ENCODE measurements around the gene RAD51B. TPM values are rescaled to one million over a fixed set of nuclear protein-coding genes. Genes with fewer than 3 reads are reported as not detected.
"Not testable (repeated sequence)": the region's sequence is repeated elsewhere in the genome, so short reads cannot be mapped to it uniquely, and the experiment has no call there.

Gene RAD51B
- total and polyA plus RNA-seq, 4 experiments from 2014 or later = 22.0 to 35.7 (median 31.4) TPM

DNA sequence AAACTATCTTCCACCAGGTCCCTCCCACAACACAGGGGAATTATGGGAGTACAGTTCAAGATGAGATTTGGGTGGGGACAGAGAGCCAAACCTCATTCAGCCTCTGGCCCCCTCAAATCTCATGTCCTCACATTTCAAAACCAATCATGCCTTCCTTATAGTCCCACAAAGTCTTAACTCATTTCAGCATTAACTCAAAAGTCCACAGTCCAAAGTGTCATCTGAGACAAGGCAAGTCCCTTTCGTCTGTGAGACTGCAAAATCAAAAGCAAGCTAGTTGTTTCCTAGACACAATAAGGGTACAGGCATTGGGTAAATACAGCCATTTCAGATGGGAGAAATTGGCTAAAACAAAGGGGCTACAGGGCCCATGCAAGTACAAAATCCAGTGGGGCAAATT is 147.6 kb downstream of the RAD51B start:
- Mint-ChIP-seq H3K27me3 (no peaks in the 10 kb centered on the region), H3K27ac (no peak overlapping the region), H3K9me3 (peaks cover 0 to 5% (median 0%) of the 10 kb centered on the region in 8 donors), H3K4me1 (no peaks in the 10 kb centered on the region), H3K36me3 (peaks cover 13 to 38% of the 10 kb centered on the region in 2 donors), H3K4me3 (no peak overlapping the region)
- DNase-seq = no peak
- no peaks in the 10 kb centered on the region for H3K4me1 ChIP-seq (ENCODE audit: insufficient read depth, low read length)
- POLR2A ChIA-PET (ENCODE audit: partially characterized antibody) = no interaction called here
- no peaks in the 10 kb centered on the region for H3K36me3 ChIP-seq (ENCODE audit: insufficient read depth, low read length)
- H3K4me3 ChIP-seq (ENCODE audit: low read length in 2 of 2) = no peak overlapping the region
- intact Hi-C loops (cut with micrococcal nuclease) = no loop called here
- no peak overlapping the region for H3K27ac ChIP-seq (ENCODE audit: low read depth, low read length)
- CTCF ChIA-PET (ENCODE audit: partially characterized antibody) = interaction anchor here (1.9 kb wide), 1 partner anchor 877 kb away, joined by 4 read pairs; no protein-coding TSS in a partner anchor
- no peaks in the 10 kb centered on the region for H3K27me3 ChIP-seq (ENCODE audit: insufficient read depth, low read length)
- no peaks in the 10 kb centered on the region for H3K9me3 ChIP-seq (ENCODE audit: control insufficient read depth in 1 of 2, low read length in 2 of 2)

GRCh38 chr14:67967970-67968369 is 148.4 kb downstream of the RAD51B start:
- H3K4me1 ChIP-seq (ENCODE audit: insufficient read depth, low read length); H3K4me3 ChIP-seq (ENCODE audit: low read length in 2 of 2); H3K9me3 ChIP-seq (ENCODE audit: control insufficient read depth in 1 of 2, low read length in 2 of 2); POLR2A ChIA-PET (ENCODE audit: partially characterized antibody); H3K9me3 Mint-ChIP-seq; H3K36me3 ChIP-seq (ENCODE audit: insufficient read depth, low read length); H3K4me3 Mint-ChIP-seq; H3K4me1 Mint-ChIP-seq; H3K27me3 Mint-ChIP-seq; DNase-seq; H3K27ac Mint-ChIP-seq; intact Hi-C loops (cut with micrococcal nuclease); H3K27ac ChIP-seq (ENCODE audit: low read depth, low read length); H3K27me3 ChIP-seq (ENCODE audit: insufficient read depth, low read length): not testable (repeated sequence)
- CTCF ChIA-PET (ENCODE audit: partially characterized antibody) = interaction anchor here (1.9 kb wide), 1 partner anchor 876 kb away, joined by 4 read pairs; no protein-coding TSS in a partner anchor
- H3K36me3 Mint-ChIP-seq = peaks cover 13 to 38% of the 10 kb centered on the region in 2 donors

DNA sequence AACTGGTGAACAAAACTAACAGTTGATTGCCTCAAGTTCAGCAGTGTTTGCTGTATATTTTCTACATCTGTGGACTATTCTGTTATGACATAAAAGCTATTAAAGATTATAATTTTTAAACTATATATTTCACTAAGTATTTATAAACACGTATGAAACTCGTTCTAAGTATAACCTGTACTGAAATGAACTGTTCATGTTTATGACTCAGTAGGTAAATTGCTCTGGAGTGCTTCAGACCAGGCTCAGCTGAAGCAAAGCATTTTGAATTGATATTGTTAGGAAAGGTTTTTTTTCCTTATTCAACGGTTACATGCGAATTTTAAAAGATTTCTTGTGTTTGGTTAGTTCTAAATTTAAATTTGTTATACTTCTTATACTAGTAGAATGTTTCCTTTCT is 151.3 kb downstream of the RAD51B start:
- H3K27ac Mint-ChIP-seq = no peak overlapping the region
- H3K9me3 Mint-ChIP-seq = peaks cover 0 to 5% (median 0%) of the 10 kb centered on the region in 8 donors
- intact Hi-C loops (cut with micrococcal nuclease) = no loop called here
- no peaks in the 10 kb centered on the region for H3K9me3 ChIP-seq (ENCODE audit: control insufficient read depth in 1 of 2, low read length in 2 of 2)
- no peaks in the 10 kb centered on the region for H3K27me3 Mint-ChIP-seq
- no peak overlapping the region for H3K4me3 ChIP-seq (ENCODE audit: low read length in 2 of 2)
- H3K4me1 Mint-ChIP-seq = no peaks in the 10 kb centered on the region
- CTCF ChIA-PET (ENCODE audit: partially characterized antibody) = no interaction called here
- no peak overlapping the region for H3K27ac ChIP-seq (ENCODE audit: low read depth, low read length)
- no peak for DNase-seq
- H3K4me3 Mint-ChIP-seq = no peak overlapping the region
- H3K36me3 ChIP-seq (ENCODE audit: insufficient read depth, low read length) = no peaks in the 10 kb centered on the region
- no peaks in the 10 kb centered on the region for H3K4me1 ChIP-seq (ENCODE audit: insufficient read depth, low read length)
- POLR2A ChIA-PET (ENCODE audit: partially characterized antibody) = no interaction called here
- peaks cover 9 to 29% of the 10 kb centered on the region in 2 donors for H3K36me3 Mint-ChIP-seq
- H3K27me3 ChIP-seq (ENCODE audit: insufficient read depth, low read length) = no peaks in the 10 kb centered on the region

- Mint-ChIP-seq H3K4me1 (no peaks in the 10 kb centered on the region), H3K4me3 (no peak overlapping the region), H3K9me3 (peaks cover 0 to 2% (median 0%) of the 10 kb centered on the region in 8 donors), H3K27me3 (no peaks in the 10 kb centered on the region), H3K36me3 (peaks cover 9 to 23% of the 10 kb centered on the region in 2 donors), H3K27ac (no peak overlapping the region)
- Histone ChIP-seq H3K4me1 (ENCODE audit: insufficient read depth, low read length) (no peaks in the 10 kb centered on the region), H3K36me3 (ENCODE audit: insufficient read depth, low read length) (no peaks in the 10 kb centered on the region), H3K9me3 (ENCODE audit: control insufficient read depth in 1 of 2, low read length in 2 of 2) (no peaks in the 10 kb centered on the region), H3K27me3 (ENCODE audit: insufficient read depth, low read length) (no peaks in the 10 kb centered on the region), H3K27ac (ENCODE audit: low read depth, low read length) (no peak overlapping the region), H3K4me3 (ENCODE audit: low read length in 2 of 2) (no peak overlapping the region)
- ChIA-PET CTCF (ENCODE audit: partially characterized antibody) (no interaction called here), POLR2A (ENCODE audit: partially characterized antibody) (no interaction called here)
- no peak for DNase-seq
- intact Hi-C loops (cut with micrococcal nuclease) = no loop called here
Measured at GRCh38 chr14:67971627-67972625, 152.3 kb downstream of the RAD51B start.

DNA sequence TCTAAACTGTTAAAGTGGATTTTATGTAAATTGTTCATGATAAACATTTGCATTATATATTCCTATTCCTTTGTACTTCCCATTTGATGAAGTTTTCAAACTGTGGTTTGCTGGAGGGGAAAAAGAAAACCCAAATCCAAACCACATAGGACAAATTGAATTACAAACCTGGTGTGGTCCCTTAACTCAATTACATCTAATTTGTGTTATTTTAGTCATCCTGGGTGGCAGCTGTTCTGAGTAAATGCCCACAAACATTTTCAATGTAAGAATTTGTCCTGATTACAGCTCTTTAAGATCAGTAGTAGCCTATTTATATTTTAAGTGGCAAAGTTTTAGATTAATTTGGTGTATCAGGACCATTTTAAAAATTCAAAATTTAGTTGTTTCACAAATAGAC is 153.9 kb downstream of the RAD51B start:
- H3K9me3 Mint-ChIP-seq = no peaks in the 10 kb centered on the region
- H3K36me3 ChIP-seq (ENCODE audit: insufficient read depth, low read length) = no peaks in the 10 kb centered on the region
- no peaks in the 10 kb centered on the region for H3K4me1 ChIP-seq (ENCODE audit: insufficient read depth, low read length)
- POLR2A ChIA-PET (ENCODE audit: partially characterized antibody) = no interaction called here
- H3K9me3 ChIP-seq (ENCODE audit: control insufficient read depth in 1 of 2, low read length in 2 of 2) = no peaks in the 10 kb centered on the region
- no peaks in the 10 kb centered on the region for H3K27me3 Mint-ChIP-seq
- H3K4me3 Mint-ChIP-seq = no peak overlapping the region
- no peak overlapping the region for H3K27ac ChIP-seq (ENCODE audit: low read depth, low read length)
- no peak overlapping the region for H3K4me3 ChIP-seq (ENCODE audit: low read length in 2 of 2)
- no peak for DNase-seq
- no peaks in the 10 kb centered on the region for H3K27me3 ChIP-seq (ENCODE audit: insufficient read depth, low read length)
- CTCF ChIA-PET (ENCODE audit: partially characterized antibody) = no interaction called here
- no peaks in the 10 kb centered on the region for H3K4me1 Mint-ChIP-seq
- H3K36me3 Mint-ChIP-seq = peaks cover 2 to 8% of the 10 kb centered on the region in 2 donors
- no peak overlapping the region for H3K27ac Mint-ChIP-seq
- intact Hi-C loops (cut with micrococcal nuclease) = no loop called here

DNA sequence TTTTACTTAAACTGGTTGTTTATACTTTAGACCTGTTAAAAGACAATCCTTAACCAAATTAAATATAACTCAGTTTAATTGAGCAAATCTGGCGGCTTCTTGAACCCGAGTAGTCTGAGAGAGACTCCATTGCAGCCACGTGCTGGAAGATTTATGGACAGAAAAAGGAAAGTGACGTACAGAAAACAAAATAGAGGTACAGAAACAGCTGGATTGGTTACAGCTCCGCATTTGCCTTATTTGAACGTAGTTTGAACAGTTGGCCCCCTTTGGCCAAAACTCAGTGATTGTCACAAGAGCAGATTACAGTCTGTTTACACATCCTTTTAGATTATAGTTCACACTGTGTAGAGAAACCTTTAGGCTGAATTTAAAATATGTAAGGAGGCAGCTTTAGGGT is 155.9 kb downstream of the RAD51B start:
- H3K27ac Mint-ChIP-seq = no peak overlapping the region
- H3K36me3 ChIP-seq (ENCODE audit: insufficient read depth, low read length) = no peaks in the 10 kb centered on the region
- intact Hi-C loops (cut with micrococcal nuclease) = no loop called here
- no peaks in the 10 kb centered on the region for H3K36me3 Mint-ChIP-seq
- ChIA-PET CTCF (ENCODE audit: partially characterized antibody) (no interaction called here), POLR2A (ENCODE audit: partially characterized antibody) (no interaction called here)
- H3K27me3 ChIP-seq (ENCODE audit: insufficient read depth, low read length) = no peaks in the 10 kb centered on the region
- no peaks in the 10 kb centered on the region for H3K4me1 Mint-ChIP-seq
- H3K9me3 ChIP-seq (ENCODE audit: control insufficient read depth in 1 of 2, low read length in 2 of 2) = no peaks in the 10 kb centered on the region
- no peaks in the 10 kb centered on the region for H3K9me3 Mint-ChIP-seq
- no peaks in the 10 kb centered on the region for H3K4me1 ChIP-seq (ENCODE audit: insufficient read depth, low read length)
- no peak overlapping the region for H3K4me3 Mint-ChIP-seq
- no peak overlapping the region for H3K27ac ChIP-seq (ENCODE audit: low read depth, low read length)
- no peak for DNase-seq
- no peaks in the 10 kb centered on the region for H3K27me3 Mint-ChIP-seq
- H3K4me3 ChIP-seq (ENCODE audit: low read length in 2 of 2) = no peak overlapping the region

DNA sequence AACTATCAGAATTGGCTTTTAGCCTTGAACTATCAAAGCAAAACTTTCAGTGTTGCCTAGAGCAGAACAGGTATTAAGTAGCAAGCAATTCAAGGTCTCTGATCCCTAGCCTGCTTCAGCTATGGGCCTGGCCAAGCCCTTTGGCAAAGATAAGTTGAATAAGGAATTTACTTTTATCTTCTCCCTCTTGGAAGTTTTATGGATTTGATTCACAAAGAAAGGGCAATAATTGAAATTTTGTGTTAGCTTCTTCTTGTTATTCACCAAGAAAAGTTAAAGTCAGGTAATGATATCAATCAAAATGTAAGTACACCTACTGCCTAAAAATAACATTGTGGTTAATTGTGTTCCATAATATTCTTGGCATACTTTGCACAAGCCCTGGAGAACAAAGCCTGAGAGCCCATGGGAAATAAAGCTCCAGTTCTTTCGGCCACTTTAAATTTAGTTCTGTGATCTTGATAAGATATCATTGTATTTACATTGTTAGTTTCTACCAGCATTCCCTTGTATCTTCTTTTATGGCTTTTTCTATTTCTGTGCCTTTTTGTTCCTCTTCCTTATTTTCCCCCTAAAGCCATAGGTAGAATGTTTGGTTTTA is 158.0 kb downstream of the RAD51B start:
- DNase-seq = no peak
- Mint-ChIP-seq H3K9me3 (no peaks in the 10 kb centered on the region), H3K27ac (no peak overlapping the region), H3K27me3 (no peaks in the 10 kb centered on the region), H3K4me3 (no peak overlapping the region), H3K4me1 (no peaks in the 10 kb centered on the region), H3K36me3 (no peaks in the 10 kb centered on the region)
- H3K4me1 ChIP-seq (ENCODE audit: insufficient read depth, low read length) = no peaks in the 10 kb centered on the region
- POLR2A ChIA-PET (ENCODE audit: partially characterized antibody) = no interaction called here
- no peak overlapping the region for H3K27ac ChIP-seq (ENCODE audit: low read depth, low read length)
- CTCF ChIA-PET (ENCODE audit: partially characterized antibody) = no interaction called here
- H3K4me3 ChIP-seq (ENCODE audit: low read length in 2 of 2) = no peak overlapping the region
- intact Hi-C loops (cut with micrococcal nuclease) = no loop called here
- no peaks in the 10 kb centered on the region for H3K9me3 ChIP-seq (ENCODE audit: control insufficient read depth in 1 of 2, low read length in 2 of 2)
- no peaks in the 10 kb centered on the region for H3K27me3 ChIP-seq (ENCODE audit: insufficient read depth, low read length)
- no peaks in the 10 kb centered on the region for H3K36me3 ChIP-seq (ENCODE audit: insufficient read depth, low read length)

All from CD4-positive, alpha-beta memory T cell (primary cell).